ENCODE data around the gene PLD1. TPM values are rescaled to one million over a fixed set of nuclear protein-coding genes. Genes with fewer than 3 reads are reported as not detected.

PLD1 gene
- total and polyA plus RNA-seq, 2 of the 8 experiments (the other 6 are each of a cell fraction or from before 2014, with no cell fraction given) = 1.2 to 2.6 TPM

- Histone ChIP-seq H3K27me3 (replicated peaks in 1 of 4; ENCODE audit: control insufficient read depth in 3 of 4, extremely low read depth in 1 of 4, insufficient read depth in 3 of 4, low read length in 3 of 4) (no peaks in the 10 kb centered on the region), H3K4me1 (replicated peaks in 1 of 4; ENCODE audit: control insufficient read depth in 3 of 4, insufficient read depth in 4 of 4, low read length in 3 of 4) (no peaks in the 10 kb centered on the region), H3K56ac (replicated peaks; ENCODE audit: insufficient read length, low read depth, low read length) (no peak overlapping the region), H3K23ac (ENCODE audit: insufficient read length) (no peak overlapping the region), H3K9me3 (ENCODE audit: insufficient read depth in 2 of 2, low read depth in 1 of 2, low read length in 1 of 2) (peaks cover 0 to 6% of the 10 kb centered on the region in 2 experiments; a peak in 1 of 4 replicates), H4K91ac (replicated peaks; ENCODE audit: insufficient read length, low read length) (no peak overlapping the region), H2BK120ac (replicated peaks; ENCODE audit: low read depth, low read length) (no peak overlapping the region), H2BK12ac (ENCODE audit: low read depth, low read length) (no peak overlapping the region), H2AFZ (ENCODE audit: low read length) (no peak overlapping the region), H3K4me2 (ENCODE audit: insufficient read depth in 1 of 2, low read depth in 2 of 2, low read length in 2 of 2) (no peak overlapping the region), H3K4me3 (ENCODE audit: extremely low read depth in 1 of 4, insufficient read depth in 2 of 4, low read depth in 3 of 4, low read length in 4 of 4) (no peak overlapping the region), H2BK15ac (ENCODE audit: low read length) (no peak overlapping the region), H4K5ac (ENCODE audit: insufficient read length, low read depth, low read length) (no peak overlapping the region), H2BK5ac (ENCODE audit: low read depth, low read length) (no peak overlapping the region), H3K36me3 (ENCODE audit: control insufficient read depth in 2 of 4, insufficient read depth in 4 of 4, low read length in 3 of 4) (no peaks in the 10 kb centered on the region), H2BK20ac (ENCODE audit: low read length) (no peak overlapping the region), H3K4ac (replicated peaks; ENCODE audit: insufficient read length, low read depth, low read length) (no peak overlapping the region), H3K14ac (ENCODE audit: insufficient read length) (no peak overlapping the region), H3K18ac (ENCODE audit: extremely low read depth, low read length) (no peak overlapping the region), H3K79me1 (ENCODE audit: low read depth, low read length) (no peaks in the 10 kb centered on the region), H4K8ac (ENCODE audit: extremely low read depth, insufficient read depth, low read length) (no peak overlapping the region; the same call in 1 of the 2 replicates), H3K79me2 (ENCODE audit: control insufficient read depth in 1 of 2, insufficient read depth in 2 of 2, low read length in 2 of 2) (no peaks in the 10 kb centered on the region), H2AK5ac (ENCODE audit: low read depth, low read length) (no peak overlapping the region), H4K20me1 (replicated peaks in 1 of 2; ENCODE audit: control insufficient read depth in 1 of 2, insufficient read depth in 2 of 2, low read length in 2 of 2) (no peaks in the 10 kb centered on the region), H3K27ac (ENCODE audit: low read depth, low read length) (no peak overlapping the region), H3K9ac (replicated peaks in 1 of 4; ENCODE audit: extremely low read depth in 1 of 4, low read depth in 3 of 4, low read length in 3 of 4) (no peak overlapping the region), H3K23me2 (ENCODE audit: low read depth, low read length) (peaks cover 2% of the 10 kb centered on the region; the same call in 1 of the 2 replicates)
- ChIA-PET CTCF (ENCODE audit: partially characterized antibody) (interaction anchor here (0.6 to 3.1 kb wide), 13 partner anchors 9 to 1157 kb away, joined by 3 to 38 read pairs (median 3); no protein-coding TSS in a partner anchor), POLR2A (ENCODE audit: partially characterized antibody) (no interaction called here)
- 86% methylated on average over 8 of the region's 8 CpGs; no CpG with 5 or more reads in 1 of the 2 experiments for WGBS, 2 experiments (ENCODE audit: extremely low coverage in 1 of 2, insufficient coverage in 1 of 2, insufficient read length in 1 of 2, insufficient replicate concordance in 2 of 2, low coverage in 1 of 2, low lambda C conversion rate in 2 of 2, missing lambda C conversion rate in 1 of 2)
- DNase-seq (ENCODE audit: low read depth in 1 of 2, low spot score in 2 of 2) (no peak), FAIRE-seq (peak; percentile 32)
- TF ChIP-seq ZNF274 (IDR thresholded peaks at IDR 0.05; ENCODE audit: borderline replicate concordance, extremely low read depth, low read length) (no peak), CTCF (IDR thresholded peaks at IDR 0.05; ENCODE audit: control extremely low read depth in 1 of 3, insufficient read depth in 1 of 3, low read depth in 1 of 3, low read length in 3 of 3) (no peak), USF2 (IDR thresholded peaks at IDR 0.05; ENCODE audit: low read length) (no peak), TEAD4 (IDR thresholded peaks at IDR 0.05; ENCODE audit: low read depth, low read length) (no peak), NRF1 (IDR thresholded peaks at IDR 0.05; ENCODE audit: low read depth, low read length) (no peak), SIRT6 (IDR thresholded peaks at IDR 0.05; ENCODE audit: low read length) (no peak), POLR2A (IDR thresholded peaks at IDR 0.05; ENCODE audit: control extremely low read depth in 1 of 2, low read depth in 2 of 2, low read length in 2 of 2) (no peak), ATF2 (IDR thresholded peaks at IDR 0.05; ENCODE audit: low read length) (no peak), POLR2AphosphoS5 (IDR thresholded peaks at IDR 0.05; ENCODE audit: low read depth, low read length) (no peak)
Measured at GRCh38 chr3:171704814-171705213, 105.5 kb downstream of the PLD1 start.

All from H1 (cell line).